ENCODE measurements around the gene SPRED2. TPM values are rescaled to one million over a fixed set of nuclear protein-coding genes. Genes with fewer than 3 reads are reported as not detected.

The SPRED2 gene
- total RNA-seq, 1 donor: 9.5 TPM

DNA sequence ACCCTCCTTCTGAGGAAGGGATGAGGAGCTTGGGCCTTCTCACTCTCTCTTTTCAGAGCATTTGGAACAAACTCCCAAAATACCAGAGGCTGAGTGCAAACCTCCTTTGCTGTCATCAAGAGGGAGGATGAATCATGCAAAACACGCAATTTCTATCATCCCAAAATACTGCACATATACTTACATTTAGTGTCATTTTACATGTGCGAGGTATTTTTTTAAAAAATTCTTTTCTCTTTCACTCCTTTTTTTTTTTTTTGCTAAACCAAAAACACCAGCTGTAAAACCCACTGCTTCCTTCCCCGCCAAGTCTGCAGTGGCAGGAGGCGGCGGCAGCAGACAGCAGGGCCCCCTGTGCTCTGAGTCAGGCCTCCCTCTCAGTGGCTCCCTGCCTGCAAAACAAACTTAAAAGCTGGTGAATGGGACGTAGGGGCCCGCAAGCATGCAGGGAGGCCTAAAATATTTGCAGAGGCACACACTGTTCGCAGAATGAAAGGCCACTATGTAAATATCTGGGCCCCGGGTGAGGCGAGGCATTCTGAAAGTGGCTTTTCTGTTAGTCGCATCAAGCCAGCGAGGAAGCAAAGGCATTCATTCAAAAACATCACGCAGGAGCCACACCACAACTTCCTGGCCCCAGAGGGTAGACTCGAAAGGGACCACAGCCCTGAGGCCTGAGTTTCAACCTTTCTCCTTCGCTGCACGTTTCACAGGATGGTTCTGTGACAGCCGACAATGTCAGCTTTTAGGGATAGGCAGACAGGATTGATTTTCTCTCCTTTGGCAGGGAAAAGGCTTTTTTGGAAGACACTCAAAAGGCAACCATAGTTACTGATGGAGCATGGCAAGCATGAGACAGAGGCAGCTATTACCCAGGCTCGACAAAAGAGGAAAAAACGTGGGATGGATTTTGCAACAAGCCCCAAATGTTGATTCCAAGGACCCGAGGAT, 131.4 kb downstream of the SPRED2 start:
- DNase-seq (ENCODE audit: low read depth): peak; percentile 72
- no peak overlapping the region for H3K4me3 ChIP-seq (ENCODE audit: low read depth, low read length)

DNA sequence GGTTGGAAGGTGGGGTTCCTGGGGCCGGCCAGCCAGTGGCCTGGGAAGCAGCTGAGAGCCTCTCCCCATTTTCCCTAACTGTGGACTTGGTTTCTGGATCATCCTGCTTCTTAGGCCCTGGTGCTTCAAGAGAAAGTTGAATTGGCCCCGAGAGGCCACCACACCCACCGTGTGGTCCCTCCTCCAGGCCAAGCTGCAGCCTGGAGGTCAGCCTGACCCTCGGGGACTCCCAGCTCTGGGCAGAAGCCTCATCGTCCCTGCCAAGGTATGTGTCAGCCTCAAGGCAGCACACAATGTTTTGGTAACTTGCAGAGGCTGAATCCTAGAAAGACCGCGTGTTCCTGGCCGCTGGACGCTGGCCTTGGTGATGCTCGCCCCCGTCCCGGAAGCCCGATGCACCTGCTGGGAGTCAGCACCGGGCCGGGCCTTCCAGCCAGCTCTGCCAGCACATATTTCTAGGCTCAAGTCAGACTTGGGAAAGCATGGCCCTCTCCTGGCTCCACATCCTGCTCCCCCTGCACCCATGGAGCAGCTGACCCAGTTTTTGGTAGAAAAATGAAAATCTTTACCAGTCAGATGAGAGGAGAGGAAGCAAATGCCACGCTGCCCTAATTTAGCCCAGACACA, 132.2 kb downstream of the SPRED2 start:
- TF ChIP-seq, protein P1, sequence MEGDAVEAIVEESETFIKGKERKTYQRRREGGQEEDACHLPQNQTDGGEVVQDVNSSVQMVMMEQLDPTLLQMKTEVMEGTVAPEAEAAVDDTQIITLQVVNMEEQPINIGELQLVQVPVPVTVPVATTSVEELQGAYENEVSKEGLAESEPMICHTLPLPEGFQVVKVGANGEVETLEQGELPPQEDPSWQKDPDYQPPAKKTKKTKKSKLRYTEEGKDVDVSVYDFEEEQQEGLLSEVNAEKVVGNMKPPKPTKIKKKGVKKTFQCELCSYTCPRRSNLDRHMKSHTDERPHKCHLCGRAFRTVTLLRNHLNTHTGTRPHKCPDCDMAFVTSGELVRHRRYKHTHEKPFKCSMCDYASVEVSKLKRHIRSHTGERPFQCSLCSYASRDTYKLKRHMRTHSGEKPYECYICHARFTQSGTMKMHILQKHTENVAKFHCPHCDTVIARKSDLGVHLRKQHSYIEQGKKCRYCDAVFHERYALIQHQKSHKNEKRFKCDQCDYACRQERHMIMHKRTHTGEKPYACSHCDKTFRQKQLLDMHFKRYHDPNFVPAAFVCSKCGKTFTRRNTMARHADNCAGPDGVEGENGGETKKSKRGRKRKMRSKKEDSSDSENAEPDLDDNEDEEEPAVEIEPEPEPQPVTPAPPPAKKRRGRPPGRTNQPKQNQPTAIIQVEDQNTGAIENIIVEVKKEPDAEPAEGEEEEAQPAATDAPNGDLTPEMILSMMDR (IDR thresholded peaks at IDR 0.05; ENCODE audit: insufficient read depth, low read depth, low read length): no peak
- peak; percentile 40 for DNase-seq (ENCODE audit: low read depth)
- H3K4me3 ChIP-seq (ENCODE audit: low read depth, low read length): no peak overlapping the region

More for the DNA sequence above, 131.4 kb downstream of the SPRED2 start:
- TF ChIP-seq, protein P1 (IDR thresholded peaks at IDR 0.05; ENCODE audit: insufficient read depth, low read depth, low read length): no peak

DNA sequence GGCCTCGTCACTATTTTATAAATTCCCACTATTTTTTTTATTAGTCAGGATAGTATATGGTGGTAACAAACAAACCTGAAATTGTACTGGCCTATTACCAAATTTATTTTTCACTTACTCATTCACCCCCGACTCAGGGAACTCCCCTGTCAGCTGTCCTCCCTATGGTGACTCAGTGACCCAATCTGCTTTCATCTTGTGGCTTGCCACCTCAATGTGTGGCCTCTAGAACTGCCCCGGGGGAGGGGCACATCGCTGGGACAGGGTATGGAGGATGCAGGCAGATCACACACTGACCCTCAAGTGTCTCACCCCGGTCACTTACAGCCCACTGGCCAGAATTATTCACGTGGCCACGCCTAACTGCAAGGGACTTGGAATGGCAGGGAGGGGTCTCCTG, 133.2 kb downstream of the SPRED2 start:
- TF ChIP-seq, protein P1 (IDR thresholded peaks at IDR 0.05; ENCODE audit: insufficient read depth, low read depth, low read length): no peak
- no peak overlapping the region for H3K4me3 ChIP-seq (ENCODE audit: low read depth, low read length)
- no peak for DNase-seq (ENCODE audit: low read depth)

DNA sequence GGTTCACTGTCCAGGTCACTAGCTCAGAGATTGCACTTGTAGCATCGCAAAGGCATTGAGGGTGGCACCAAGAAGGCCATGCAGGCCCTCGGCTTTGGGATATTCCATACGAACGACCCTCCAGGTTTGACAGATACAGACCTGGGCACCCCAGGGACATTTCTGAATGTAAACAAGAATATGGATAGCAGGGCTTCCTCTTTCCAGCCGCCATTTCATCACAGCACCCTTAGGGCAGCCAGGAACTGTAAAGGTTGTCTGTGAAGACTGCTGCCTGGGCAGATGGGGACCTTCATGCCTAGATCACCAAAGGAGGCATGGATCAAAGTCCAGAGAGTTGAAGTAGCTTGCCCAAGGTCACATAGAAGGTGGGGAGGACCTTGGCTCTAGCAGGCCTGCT, 134.3 kb downstream of the SPRED2 start:
- H3K4me3 ChIP-seq (ENCODE audit: low read depth, low read length): no peak overlapping the region
- TF ChIP-seq, protein P1 (IDR thresholded peaks at IDR 0.05; ENCODE audit: insufficient read depth, low read depth, low read length): no peak
- no peak for DNase-seq (ENCODE audit: low read depth)

DNA sequence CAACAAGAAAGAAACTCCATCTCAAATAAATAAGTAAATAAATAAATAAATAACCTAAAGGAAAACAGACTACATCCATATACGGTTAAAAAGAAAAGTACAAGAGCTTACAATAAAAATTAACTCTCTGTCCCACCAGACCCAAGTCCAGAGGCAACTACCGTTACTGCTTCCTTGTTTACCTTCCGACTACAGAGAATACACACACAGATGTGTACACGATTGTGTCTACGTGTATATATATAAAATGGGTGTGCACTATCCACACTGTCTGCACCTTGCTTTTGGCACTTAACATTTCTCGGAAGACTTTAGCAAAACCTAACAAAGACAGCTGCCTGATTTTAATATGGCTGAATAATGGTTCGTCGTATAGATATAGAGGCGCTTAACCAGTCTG, 134.9 kb downstream of the SPRED2 start:
- DNase-seq (ENCODE audit: low read depth): no peak
- TF ChIP-seq, protein P1 (IDR thresholded peaks at IDR 0.05; ENCODE audit: insufficient read depth, low read depth, low read length): no peak
- H3K4me3 ChIP-seq (ENCODE audit: low read depth, low read length): no peak overlapping the region

DNA sequence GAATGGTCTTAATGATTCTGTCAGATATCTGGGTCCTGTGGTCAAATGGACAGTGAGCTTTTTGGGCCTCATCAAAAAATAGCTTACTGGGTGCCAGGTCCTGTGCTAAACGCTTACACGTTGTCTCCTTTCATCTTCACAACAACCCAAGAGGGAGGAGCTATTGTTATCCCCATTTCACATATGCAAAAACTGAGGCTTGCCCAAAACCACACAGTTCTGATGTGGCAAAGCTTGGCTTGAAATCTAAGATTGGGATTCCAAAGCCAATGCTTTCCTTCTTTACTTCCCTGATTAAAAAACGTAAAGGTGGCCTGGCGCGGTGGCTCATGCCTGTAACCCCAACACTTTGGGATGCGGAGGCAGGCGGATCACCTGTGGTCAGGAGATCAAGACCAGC, 135.4 kb downstream of the SPRED2 start:
- DNase-seq (ENCODE audit: low read depth): no peak
- H3K4me3 ChIP-seq (ENCODE audit: low read depth, low read length): no peak overlapping the region
- TF ChIP-seq, protein P1 (IDR thresholded peaks at IDR 0.05; ENCODE audit: insufficient read depth, low read depth, low read length): no peak

All from fibroblast of villous mesenchyme (primary cell).